Posterior vena cava (tissue), 2 donors: ENCODE results near the gene RBM18. TPM values are rescaled to one million over a fixed set of nuclear protein-coding genes. Genes with fewer than 3 reads are reported as not detected.
A peak's percentile ranks its signal among the peaks of the same experiment; 100 is the strongest.

Source experiments
- DNase-seq: peaks from one replicate; pipeline ENCODE4 v3.0.0-alpha.2; 2020; ENCODE audit warnings: low spot score
- intact Hi-C, 2 donors: fragments of 100-400 bp; cut with DNase I; formaldehyde crosslinking; loops; one replicate each; pipeline versions ENCODE4 v1.14.1 to v1.14.2; 2022 to 2023
- long read RNA-seq, 2 donors: library from polyadenylated mRNA; unstranded; transcript quantifications; one replicate each; pipeline ENCODE4 v2.0.0, GENCODE V29; 2020 to 2021
- total RNA-seq, 2 donors: library from RNA; stranded (reverse); fragmentation: NEBNext Ultra II Directional; extraction: Animal tissue kit (Norgen Biotek cat#: 25700); gene quantifications; one replicate each; pipeline ENCODE4 v1.2.1, GENCODE V29; 2021
- donor health status: DM: yes; HTN: yes; CAD: no.
- donor health status: DM: yes; HTN: yes; CAD: no.

RBM18 gene
- total RNA-seq = 10 to 100 TPM; 18.9 to 19.2 TPM
- long read RNA-seq, donor 1, full-length matches to known transcripts = 14 of 19 reads
- long read RNA-seq, donor 1, partial matches to known transcripts = 0 of 19 reads
- long read RNA-seq, donor 1, other reads (novel, unspliced or antisense) = 5 of 19 reads
- long read RNA-seq, donor 2, full-length matches to known transcripts = 25 of 34 reads
- long read RNA-seq, donor 2, partial matches to known transcripts = 1 of 34 reads
- long read RNA-seq, donor 2, other reads (novel, unspliced or antisense) = 8 of 34 reads

- peak; percentile 97 for DNase-seq
- intact Hi-C loops = no loop called here
These were observed at the start of gene RBM18, which contains the start of gene MRRF for GRCh38 chr9:122264360-122265148. RBM18 (minus strand) TSS chr9:122264840; CDS start chr9:122261492, 3,348 bp downstream. MRRF (plus strand) TSS chr9:122264882; CDS start chr9:122270892, 6,010 bp downstream.

DNA sequence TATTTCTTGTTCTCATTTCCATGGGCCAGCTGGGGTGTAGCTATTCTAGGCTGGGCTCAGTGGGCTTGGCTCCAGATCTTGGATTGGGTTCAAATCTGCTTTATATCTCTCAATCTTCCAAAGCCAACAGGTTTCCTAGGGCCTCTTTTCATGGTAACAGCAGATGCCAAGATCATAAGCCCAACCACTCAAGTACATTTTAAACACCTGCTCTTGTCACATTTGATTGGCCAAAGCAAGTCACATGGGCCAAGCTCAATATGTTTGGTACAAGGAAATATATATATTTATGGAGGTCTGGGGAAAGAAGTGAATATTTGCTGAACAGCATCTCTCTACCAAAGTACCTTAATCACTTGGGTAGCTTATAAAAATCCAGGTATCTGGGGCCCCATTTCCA lies 49.5 kb upstream of the RBM18 start:
- intact Hi-C loops = no loop called here
- no peak for DNase-seq

DNA sequence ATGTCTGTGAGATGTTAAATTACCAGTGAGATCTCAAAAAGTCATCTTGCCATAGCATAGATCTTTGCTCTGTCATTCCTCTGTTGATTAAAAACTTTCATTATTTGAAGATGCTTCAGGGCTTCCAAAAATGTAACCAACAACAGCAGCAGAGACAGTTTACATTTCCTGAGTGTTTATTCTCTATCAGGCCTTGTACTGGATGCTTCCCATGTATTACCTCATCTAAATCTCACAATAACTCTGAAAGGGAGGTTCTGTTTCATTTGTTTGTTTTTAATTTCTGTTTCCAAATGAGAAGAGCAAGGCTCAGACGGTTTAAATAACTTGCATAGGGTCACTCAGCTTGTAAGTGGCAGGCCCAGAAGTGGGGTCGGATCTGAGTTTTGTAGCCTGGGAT lies 45.2 kb upstream of the RBM18 start:
- intact Hi-C loops = no loop called here
- no peak for DNase-seq

GRCh38 chr9:122307925-122308324 lies 43.3 kb upstream of the RBM18 start:
- DNase-seq = no peak
- intact Hi-C loops = no loop called here

GRCh38 chr9:122307061-122307460 lies 42.4 kb upstream of the RBM18 start:
- DNase-seq = no peak
- intact Hi-C loops = no loop called here

DNA sequence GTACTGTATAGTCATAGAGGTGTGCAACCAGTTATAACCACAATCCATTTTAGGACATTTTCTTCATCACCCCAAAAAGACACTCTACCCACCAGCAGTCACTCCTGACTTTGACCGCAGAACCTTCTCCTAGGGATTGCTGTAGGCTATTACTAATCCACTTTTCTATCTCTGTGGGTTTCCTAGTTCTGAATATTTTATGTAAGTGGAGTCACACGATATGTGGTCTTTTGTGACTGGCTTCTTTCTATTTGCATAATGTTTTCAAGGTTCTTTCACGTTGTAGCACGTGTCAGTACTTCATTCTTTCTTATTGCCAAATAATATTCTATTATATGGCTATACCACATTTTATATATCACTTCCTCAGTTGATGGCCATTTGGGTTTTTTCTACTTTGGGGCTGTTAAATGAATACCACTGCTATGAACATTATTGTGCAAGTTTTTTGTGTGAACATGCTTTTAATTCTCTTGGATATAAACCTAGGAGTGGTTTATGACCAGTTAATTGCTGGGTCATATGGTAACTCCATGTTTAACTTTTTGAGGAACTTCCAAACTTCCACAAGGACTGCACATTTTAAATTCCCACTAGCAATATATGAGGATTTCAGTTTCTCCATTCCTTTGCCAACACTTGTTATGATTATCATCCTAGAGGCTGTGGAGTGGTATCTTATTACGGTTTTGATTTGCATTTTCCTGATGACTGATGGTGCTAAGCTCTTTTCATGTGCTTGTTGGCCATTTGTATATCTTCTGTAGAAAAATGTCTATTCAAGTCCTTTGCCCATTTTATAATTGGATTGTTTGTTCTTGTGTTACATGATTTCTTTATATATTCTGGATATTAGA lies 37.8 kb upstream of the RBM18 start:
- DNase-seq = no peak
- intact Hi-C loops = no loop called here

DNA sequence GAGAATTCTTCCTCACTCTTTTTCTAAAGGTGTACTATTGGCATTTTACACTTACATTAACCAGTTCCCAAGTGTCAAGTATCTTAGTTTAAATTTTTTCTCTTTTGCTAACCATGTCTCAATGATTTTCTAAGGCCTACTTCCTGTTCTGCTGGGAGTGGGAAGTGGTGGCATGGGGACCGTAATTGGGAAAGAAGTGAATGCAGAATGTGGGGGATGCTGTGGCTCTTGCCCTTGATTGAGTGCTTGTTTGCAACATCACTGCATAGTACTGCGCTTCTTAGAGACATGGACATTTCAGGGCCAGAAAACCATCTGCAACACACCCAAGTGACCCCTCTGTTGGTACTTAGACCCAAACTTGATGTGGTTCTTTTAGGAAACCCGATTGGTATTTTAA lies 32.9 kb upstream of the RBM18 start:
- intact Hi-C loops = no loop called here

DNA sequence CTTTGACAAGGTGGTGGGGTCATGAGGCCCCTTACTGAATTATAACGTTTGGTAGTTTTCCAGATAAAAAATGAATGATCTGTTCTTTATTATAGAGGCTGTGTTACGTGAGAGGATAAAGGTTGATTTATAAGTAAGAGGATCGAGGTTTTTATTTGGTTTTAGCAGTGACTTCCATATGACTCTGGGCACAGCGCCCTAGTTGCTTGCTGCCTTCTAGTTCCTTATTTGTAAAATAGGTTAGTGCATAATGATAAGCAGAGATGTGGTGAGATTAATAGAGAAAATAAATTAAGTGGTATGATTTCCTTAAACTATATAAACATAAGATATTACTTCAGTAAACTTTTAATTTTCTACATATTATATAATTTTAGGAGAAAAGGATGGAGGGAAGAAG lies 29.9 kb upstream of the RBM18 start:
- no peak for DNase-seq
- intact Hi-C loops = no loop called here

More for the DNA sequence above, 32.9 kb upstream of the RBM18 start:
- no peak for DNase-seq

- intact Hi-C loops = no loop called here
These were observed 26.8 kb upstream of the RBM18 start for GRCh38 chr9:122291458-122291857.

DNA sequence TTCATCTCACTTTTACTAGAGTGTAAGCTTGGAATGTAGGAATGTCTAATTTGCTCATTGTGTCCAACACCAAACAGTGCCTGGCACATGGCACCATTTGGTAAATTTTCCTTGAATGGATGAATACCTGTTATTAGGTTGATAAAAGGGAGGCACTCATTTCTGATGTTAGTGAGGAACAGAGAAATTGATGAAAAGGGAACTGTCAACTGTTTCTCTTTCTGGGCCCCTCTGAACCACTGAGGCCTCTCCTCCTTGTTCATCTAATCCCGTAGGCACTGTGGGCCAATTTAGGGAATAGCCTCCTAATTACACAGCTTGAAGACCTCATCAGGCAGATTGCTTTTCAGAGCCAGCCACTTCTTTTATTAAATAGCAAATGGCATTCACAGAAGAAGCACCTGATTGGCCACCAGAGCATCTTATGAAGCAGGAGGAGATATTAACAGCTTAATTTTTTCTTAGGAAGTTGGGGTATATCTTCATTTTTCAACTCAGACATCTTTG lies 22.6 kb upstream of the RBM18 start:
- intact Hi-C loops = no loop called here
- no peak for DNase-seq

More at GRCh38 chr9:122291458-122291857, 26.8 kb upstream of the RBM18 start:
- no peak for DNase-seq

- intact Hi-C loops = no loop called here
- no peak for DNase-seq
These were observed 22.1 kb upstream of the RBM18 start for GRCh38 chr9:122286764-122287163.

GRCh38 chr9:122281368-122281767 lies 16.7 kb upstream of the RBM18 start:
- DNase-seq = no peak
- intact Hi-C loops = no loop called here

DNA sequence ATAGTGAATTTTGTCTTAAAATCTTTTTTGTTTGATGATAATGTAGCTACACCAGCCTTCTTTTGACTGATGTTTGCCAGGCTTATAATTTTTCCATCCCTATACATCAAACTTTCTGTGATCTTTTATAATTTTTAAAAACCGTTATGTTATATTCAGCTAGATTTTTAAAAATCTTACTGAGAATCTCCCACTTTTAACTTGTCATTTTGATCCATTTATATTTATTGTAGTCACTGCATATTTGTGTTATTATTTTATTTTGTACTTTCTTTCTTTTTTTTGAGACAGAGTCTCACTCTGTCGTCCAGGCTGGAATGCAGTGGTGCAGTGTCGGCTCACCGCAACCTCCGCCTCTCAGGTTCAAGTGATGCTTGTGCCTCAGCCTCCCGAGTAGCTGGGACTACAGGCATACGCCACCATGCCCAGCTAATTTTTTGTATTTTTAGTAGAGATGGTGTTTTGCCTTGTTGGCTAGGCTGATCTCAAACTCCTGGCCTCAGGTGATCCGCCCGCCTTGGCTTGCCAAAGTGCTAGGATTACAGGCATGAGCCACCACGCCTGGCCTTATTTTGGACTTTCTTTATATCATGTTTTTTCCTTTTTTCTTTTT lies 12.8 kb upstream of the RBM18 start:
- no peak for DNase-seq
- intact Hi-C loops = no loop called here

- DNase-seq = no peak
- intact Hi-C loops = no loop called here
These were observed 11.5 kb upstream of the RBM18 start for GRCh38 chr9:122276096-122276495.

GRCh38 chr9:122274055-122274454 lies 9.4 kb upstream of the RBM18 start:
- DNase-seq = no peak
- intact Hi-C loops = no loop called here

DNA sequence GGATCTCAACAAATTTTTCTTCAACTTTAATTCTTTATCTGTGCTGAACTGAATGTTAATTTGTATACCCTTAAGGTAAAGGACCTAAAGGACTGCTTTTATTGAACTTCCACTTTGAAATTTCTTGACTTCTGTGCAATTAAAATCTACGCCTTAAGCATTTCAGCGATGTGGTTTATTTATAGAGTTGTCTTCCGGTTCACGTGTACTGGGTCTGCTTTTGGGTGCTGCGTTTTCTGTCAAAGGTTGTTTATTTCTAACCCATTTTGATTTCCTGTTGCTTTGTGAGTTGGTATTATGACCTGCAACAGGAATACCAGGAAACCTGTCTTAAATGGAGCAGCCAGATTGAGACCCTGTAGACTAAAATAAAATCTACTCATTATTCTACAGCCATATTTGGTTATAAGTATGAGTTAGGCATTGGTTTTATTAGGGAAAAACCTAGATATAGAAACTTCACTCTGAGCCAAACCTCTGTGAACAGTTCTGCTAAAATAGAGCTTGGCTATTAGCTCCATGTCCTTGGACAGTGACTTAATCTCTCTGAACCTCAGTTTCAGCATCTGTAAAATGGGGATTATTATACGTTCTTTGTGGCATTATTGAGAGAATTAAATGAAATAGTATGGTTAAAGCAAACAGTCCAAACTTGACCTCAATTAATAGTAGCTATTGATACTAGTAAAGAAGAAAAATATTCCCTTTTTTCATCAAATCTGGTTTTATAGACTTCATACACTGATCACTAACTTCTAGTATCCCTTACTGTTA lies 3.6 kb upstream of the RBM18 start:
- DNase-seq = no peak
- intact Hi-C loops = no loop called here

- intact Hi-C loops = no loop called here
These were observed 692 bp upstream of the RBM18 start for GRCh38 chr9:122265149-122265915.

More at GRCh38 chr9:122265149-122265915, 692 bp upstream of the RBM18 start:
- DNase-seq = no peak
